K562 (cell line): ENCODE results near the gene APEX1. TPM values are rescaled to one million over a fixed set of nuclear protein-coding genes. Genes with fewer than 3 reads are reported as not detected.

Experiments
- DPF2 ChIP-seq: fragments of 450-650 bp; IDR thresholded peaks from 2 replicates; pipeline ENCODE4 v1.6.1; 2016
- EP300 ChIP-seq: IDR thresholded peaks from 2 replicates; pipeline ENCODE4 v1.6.1; 2012; ENCODE audit warnings: low read length, improper control_type of control experiment
- ZHX1 ChIP-seq: fragments of 150-350 bp; conservative IDR thresholded peaks from 2 replicates; pipeline ENCODE4 v1.6.1; 2014; ENCODE audit warnings: low read length
- ZNF316 ChIP-seq: fragments of 450-650 bp; IDR thresholded peaks from 2 replicates; pipeline ENCODE4 v1.6.1; 2016
- polyA plus RNA-seq, 8 experiments: library from polyadenylated mRNA; depleted of rRNA in 4 of 8; stranded (reverse) in 5 of 8; unstranded in 3 of 8; fragments of >200 nt; fragmentation: Nextera tagmentation in 2 of 8; fragmentation: Illumina TruSeq in 1 of 8; extraction: Ambion mirVana in 2 of 8; extraction: Trizol in 1 of 8; gene quantifications; 2 replicates each; pipeline versions ENCODE4 v1.2.1 to v1.2.3, GENCODE V29; 2011 to 2014; ENCODE audit warnings: inconsistent platforms in 1 of 8, missing spikeins in 1 of 8
- total RNA-seq, 7 experiments: library from RNA; depleted of rRNA in 6 of 7; stranded (reverse); fragments of >200 nt in 6 of 7; fragmentation: Illumina TruSeq in 2 of 7; extraction: Trizol in 2 of 7; gene quantifications; 2 replicates each; pipeline versions ENCODE4 v1.2.1 to v1.2.3, GENCODE V29; 2011 to 2021; ENCODE audit warnings: low replicate concordance in 1 of 7
- TF ChIP-seq, protein P1 (sequence below): fragments of 200-600 bp; sonication (generic); IDR thresholded peaks from one replicate; pipeline ENCODE4 v1.6.1; 2012; ENCODE audit warnings: mild to moderate bottlenecking, low read depth, low read length, inconsistent platforms
- TF ChIP-seq, protein P2 (sequence below): fragments of 450-650 bp; IDR thresholded peaks from 2 replicates; pipeline ENCODE4 v1.6.1; 2016
- TF ChIP-seq, protein P3 (sequence below): fragments of 250-450 bp; sonication (Bioruptor Pico); IDR thresholded peaks from 2 replicates; pipeline ENCODE4 v1.4.0; 2020; ENCODE audit warnings: mild to moderate bottlenecking, moderate library complexity
- TF ChIP-seq, protein P4 (sequence below), 2 experiments: fragments of 250-450 bp in 1 of 2; fragments of 450-650 bp in 1 of 2; sonication (Bioruptor Pico) in 1 of 2; IDR thresholded peaks; 2 replicates each; pipeline versions ENCODE4 v1.6.1 to v1.8.0; 2016 to 2021; ENCODE audit warnings: mild to moderate bottlenecking in 2 of 2, moderate library complexity in 2 of 2, missing compliant biosample characterization in 1 of 2, missing genetic modification characterization in 1 of 2

APEX1 gene
- total and polyA plus RNA-seq, 9 of the 15 experiments (the other 6 are each of a cell fraction or from before 2014, with no cell fraction given) = 50.2 to 274 (median 158) TPM

GRCh38 chr14:20482382-20482781 is 27.4 kb downstream of the APEX1 start (continued):
- TF ChIP-seq, protein P1, sequence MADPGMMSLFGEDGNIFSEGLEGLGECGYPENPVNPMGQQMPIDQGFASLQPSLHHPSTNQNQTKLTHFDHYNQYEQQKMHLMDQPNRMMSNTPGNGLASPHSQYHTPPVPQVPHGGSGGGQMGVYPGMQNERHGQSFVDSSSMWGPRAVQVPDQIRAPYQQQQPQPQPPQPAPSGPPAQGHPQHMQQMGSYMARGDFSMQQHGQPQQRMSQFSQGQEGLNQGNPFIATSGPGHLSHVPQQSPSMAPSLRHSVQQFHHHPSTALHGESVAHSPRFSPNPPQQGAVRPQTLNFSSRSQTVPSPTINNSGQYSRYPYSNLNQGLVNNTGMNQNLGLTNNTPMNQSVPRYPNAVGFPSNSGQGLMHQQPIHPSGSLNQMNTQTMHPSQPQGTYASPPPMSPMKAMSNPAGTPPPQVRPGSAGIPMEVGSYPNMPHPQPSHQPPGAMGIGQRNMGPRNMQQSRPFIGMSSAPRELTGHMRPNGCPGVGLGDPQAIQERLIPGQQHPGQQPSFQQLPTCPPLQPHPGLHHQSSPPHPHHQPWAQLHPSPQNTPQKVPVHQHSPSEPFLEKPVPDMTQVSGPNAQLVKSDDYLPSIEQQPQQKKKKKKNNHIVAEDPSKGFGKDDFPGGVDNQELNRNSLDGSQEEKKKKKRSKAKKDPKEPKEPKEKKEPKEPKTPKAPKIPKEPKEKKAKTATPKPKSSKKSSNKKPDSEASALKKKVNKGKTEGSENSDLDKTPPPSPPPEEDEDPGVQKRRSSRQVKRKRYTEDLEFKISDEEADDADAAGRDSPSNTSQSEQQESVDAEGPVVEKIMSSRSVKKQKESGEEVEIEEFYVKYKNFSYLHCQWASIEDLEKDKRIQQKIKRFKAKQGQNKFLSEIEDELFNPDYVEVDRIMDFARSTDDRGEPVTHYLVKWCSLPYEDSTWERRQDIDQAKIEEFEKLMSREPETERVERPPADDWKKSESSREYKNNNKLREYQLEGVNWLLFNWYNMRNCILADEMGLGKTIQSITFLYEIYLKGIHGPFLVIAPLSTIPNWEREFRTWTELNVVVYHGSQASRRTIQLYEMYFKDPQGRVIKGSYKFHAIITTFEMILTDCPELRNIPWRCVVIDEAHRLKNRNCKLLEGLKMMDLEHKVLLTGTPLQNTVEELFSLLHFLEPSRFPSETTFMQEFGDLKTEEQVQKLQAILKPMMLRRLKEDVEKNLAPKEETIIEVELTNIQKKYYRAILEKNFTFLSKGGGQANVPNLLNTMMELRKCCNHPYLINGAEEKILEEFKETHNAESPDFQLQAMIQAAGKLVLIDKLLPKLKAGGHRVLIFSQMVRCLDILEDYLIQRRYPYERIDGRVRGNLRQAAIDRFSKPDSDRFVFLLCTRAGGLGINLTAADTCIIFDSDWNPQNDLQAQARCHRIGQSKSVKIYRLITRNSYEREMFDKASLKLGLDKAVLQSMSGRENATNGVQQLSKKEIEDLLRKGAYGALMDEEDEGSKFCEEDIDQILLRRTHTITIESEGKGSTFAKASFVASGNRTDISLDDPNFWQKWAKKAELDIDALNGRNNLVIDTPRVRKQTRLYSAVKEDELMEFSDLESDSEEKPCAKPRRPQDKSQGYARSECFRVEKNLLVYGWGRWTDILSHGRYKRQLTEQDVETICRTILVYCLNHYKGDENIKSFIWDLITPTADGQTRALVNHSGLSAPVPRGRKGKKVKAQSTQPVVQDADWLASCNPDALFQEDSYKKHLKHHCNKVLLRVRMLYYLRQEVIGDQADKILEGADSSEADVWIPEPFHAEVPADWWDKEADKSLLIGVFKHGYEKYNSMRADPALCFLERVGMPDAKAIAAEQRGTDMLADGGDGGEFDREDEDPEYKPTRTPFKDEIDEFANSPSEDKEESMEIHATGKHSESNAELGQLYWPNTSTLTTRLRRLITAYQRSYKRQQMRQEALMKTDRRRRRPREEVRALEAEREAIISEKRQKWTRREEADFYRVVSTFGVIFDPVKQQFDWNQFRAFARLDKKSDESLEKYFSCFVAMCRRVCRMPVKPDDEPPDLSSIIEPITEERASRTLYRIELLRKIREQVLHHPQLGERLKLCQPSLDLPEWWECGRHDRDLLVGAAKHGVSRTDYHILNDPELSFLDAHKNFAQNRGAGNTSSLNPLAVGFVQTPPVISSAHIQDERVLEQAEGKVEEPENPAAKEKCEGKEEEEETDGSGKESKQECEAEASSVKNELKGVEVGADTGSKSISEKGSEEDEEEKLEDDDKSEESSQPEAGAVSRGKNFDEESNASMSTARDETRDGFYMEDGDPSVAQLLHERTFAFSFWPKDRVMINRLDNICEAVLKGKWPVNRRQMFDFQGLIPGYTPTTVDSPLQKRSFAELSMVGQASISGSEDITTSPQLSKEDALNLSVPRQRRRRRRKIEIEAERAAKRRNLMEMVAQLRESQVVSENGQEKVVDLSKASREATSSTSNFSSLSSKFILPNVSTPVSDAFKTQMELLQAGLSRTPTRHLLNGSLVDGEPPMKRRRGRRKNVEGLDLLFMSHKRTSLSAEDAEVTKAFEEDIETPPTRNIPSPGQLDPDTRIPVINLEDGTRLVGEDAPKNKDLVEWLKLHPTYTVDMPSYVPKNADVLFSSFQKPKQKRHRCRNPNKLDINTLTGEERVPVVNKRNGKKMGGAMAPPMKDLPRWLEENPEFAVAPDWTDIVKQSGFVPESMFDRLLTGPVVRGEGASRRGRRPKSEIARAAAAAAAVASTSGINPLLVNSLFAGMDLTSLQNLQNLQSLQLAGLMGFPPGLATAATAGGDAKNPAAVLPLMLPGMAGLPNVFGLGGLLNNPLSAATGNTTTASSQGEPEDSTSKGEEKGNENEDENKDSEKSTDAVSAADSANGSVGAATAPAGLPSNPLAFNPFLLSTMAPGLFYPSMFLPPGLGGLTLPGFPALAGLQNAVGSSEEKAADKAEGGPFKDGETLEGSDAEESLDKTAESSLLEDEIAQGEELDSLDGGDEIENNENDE = no peak
- TF ChIP-seq, protein P2, sequence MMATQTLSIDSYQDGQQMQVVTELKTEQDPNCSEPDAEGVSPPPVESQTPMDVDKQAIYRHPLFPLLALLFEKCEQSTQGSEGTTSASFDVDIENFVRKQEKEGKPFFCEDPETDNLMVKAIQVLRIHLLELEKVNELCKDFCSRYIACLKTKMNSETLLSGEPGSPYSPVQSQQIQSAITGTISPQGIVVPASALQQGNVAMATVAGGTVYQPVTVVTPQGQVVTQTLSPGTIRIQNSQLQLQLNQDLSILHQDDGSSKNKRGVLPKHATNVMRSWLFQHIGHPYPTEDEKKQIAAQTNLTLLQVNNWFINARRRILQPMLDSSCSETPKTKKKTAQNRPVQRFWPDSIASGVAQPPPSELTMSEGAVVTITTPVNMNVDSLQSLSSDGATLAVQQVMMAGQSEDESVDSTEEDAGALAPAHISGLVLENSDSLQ = peak; percentile 44; the same call in 1 of the 2 replicates
- TF ChIP-seq DPF2 = peak; percentile 91
- TF ChIP-seq, protein P3, sequence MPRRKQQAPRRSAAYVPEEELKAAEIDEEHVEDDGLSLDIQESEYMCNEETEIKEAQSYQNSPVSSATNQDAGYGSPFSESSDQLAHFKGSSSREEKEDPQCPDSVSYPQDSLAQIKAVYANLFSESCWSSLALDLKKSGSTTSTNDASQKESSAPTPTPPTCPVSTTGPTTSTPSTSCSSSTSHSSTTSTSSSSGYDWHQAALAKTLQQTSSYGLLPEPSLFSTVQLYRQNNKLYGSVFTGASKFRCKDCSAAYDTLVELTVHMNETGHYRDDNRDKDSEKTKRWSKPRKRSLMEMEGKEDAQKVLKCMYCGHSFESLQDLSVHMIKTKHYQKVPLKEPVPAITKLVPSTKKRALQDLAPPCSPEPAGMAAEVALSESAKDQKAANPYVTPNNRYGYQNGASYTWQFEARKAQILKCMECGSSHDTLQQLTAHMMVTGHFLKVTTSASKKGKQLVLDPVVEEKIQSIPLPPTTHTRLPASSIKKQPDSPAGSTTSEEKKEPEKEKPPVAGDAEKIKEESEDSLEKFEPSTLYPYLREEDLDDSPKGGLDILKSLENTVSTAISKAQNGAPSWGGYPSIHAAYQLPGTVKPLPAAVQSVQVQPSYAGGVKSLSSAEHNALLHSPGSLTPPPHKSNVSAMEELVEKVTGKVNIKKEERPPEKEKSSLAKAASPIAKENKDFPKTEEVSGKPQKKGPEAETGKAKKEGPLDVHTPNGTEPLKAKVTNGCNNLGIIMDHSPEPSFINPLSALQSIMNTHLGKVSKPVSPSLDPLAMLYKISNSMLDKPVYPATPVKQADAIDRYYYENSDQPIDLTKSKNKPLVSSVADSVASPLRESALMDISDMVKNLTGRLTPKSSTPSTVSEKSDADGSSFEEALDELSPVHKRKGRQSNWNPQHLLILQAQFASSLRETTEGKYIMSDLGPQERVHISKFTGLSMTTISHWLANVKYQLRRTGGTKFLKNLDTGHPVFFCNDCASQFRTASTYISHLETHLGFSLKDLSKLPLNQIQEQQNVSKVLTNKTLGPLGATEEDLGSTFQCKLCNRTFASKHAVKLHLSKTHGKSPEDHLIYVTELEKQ = no peak
- peak; percentile 47; the same call in 1 of the 2 replicates for TF ChIP-seq ZNF316
- TF ChIP-seq, protein P4, sequence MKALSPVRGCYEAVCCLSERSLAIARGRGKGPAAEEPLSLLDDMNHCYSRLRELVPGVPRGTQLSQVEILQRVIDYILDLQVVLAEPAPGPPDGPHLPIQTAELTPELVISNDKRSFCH (CRISPR knock-in tag; IDR thresholded peaks at IDR 0.05) = no peak
- TF ChIP-seq, protein P4 (tag; IDR thresholded peaks at IDR 0.05) = no peak
- TF ChIP-seq ZHX1 = no peak
- peak; percentile 62; the same call in 1 of the 2 replicates for TF ChIP-seq EP300
